BJ (cell line): ENCODE measurements around the gene DPM1. TPM values are rescaled to one million over a fixed set of nuclear protein-coding genes. Genes with fewer than 3 reads are reported as not detected.

Experiments used
- CTCF ChIA-PET: fragments of 350-600 bp; formaldehyde crosslinking; extraction: SDS; loops from one replicate; lab custom pipeline; 2021; ENCODE audit warnings: antibody characterized with exemption, inconsistent platforms; lab: Yijun Ruan, JAX
- POLR2A ChIA-PET: fragments of 300-600 bp; sonication (Branson Sonifier 250); formaldehyde crosslinking; extraction: SDS; loops from one replicate; lab custom pipeline; 2021; ENCODE audit warnings: antibody characterized with exemption; lab: Charles Lee
- DNase-seq: peaks from one replicate; pipeline ENCODE4 v3.0.0-alpha.2; 2011; ENCODE audit warnings: low read depth
- H3K27me3 ChIP-seq: 2 replicates; pipeline ENCODE4 v1.6.0; 2011; ENCODE audit warnings: low read length; ENCODE audit not compliant: control insufficient read depth, insufficient read depth
- H3K36me3 ChIP-seq: 2 replicates; pipeline ENCODE4 v1.5.1; 2011; ENCODE audit warnings: low read length; ENCODE audit not compliant: control insufficient read depth, insufficient read depth
- H3K4me3 ChIP-seq: 2 replicates; pipeline ENCODE4 v1.5.1; 2011; ENCODE audit warnings: low read depth, mild to moderate bottlenecking, control low read depth, low read length
- CTCF ChIP-seq: IDR thresholded peaks from 2 replicates; pipeline ENCODE4 v1.5.1; 2011; ENCODE audit warnings: low read depth, mild to moderate bottlenecking, control low read depth, inconsistent platforms, low read length, moderate library complexity; ENCODE audit not compliant: insufficient read depth
- polyA plus RNA-seq: library from polyadenylated mRNA; depleted of rRNA; stranded (reverse); fragments of >200 nt; gene quantifications from 2 replicates; pipeline ENCODE4 v1.2.3, GENCODE V29; 2011

DPM1 gene
- polyA plus RNA-seq, 1 experiment, result 35.4 TPM

- CTCF ChIA-PET, result interaction anchor here (0.7 to 0.8 kb wide), 2 partner anchors 8 to 175 kb away, joined by 3 read pairs; partner anchors contain the start of gene BCAS4
- no peak for TF ChIP-seq CTCF
- no peak for DNase-seq
- POLR2A ChIA-PET, result no interaction called here
- Histone ChIP-seq H3K4me3 (no peak overlapping the region), H3K27me3 (peaks cover 6% of the 10 kb centered on the region), H3K36me3 (no peaks in the 10 kb centered on the region)
Measured at GRCh38 chr20:50969435-50969834, 11.1 kb upstream of the DPM1 start.

- H3K27me3 ChIP-seq, result peaks cover 6% of the 10 kb centered on the region
- DNase-seq, result no peak
- no peaks in the 10 kb centered on the region for H3K36me3 ChIP-seq
- TF ChIP-seq CTCF, result no peak
- H3K4me3 ChIP-seq, result no peak overlapping the region
- ChIA-PET POLR2A (no interaction called here), CTCF (interaction anchor here (0.7 to 1.1 kb wide), 2 partner anchors 10 to 13 kb away, joined by 3 to 4 read pairs; partner anchors contain the start of genes DPM1 and MOCS3)
Measured at GRCh38 chr20:50968289-50968688, 10.0 kb upstream of the DPM1 start.

GRCh38 chr20:50967586-50967985, 9.3 kb upstream of the DPM1 start:
- CTCF ChIA-PET, result interaction anchor here (0.7 to 1.1 kb wide), 3 partner anchors 9 to 38 kb away, joined by 3 to 4 read pairs (median 3); partner anchors contain the start of genes DPM1 and MOCS3
- POLR2A ChIA-PET, result no interaction called here
- Histone ChIP-seq H3K36me3 (no peaks in the 10 kb centered on the region), H3K4me3 (no peak overlapping the region), H3K27me3 (peaks cover 6% of the 10 kb centered on the region)
- DNase-seq, result no peak
- no peak for TF ChIP-seq CTCF

GRCh38 chr20:50959543-50960126, 1.3 kb upstream of the DPM1 start:
- DNase-seq, result no peak
- ChIA-PET POLR2A (no interaction called here), CTCF (interaction anchor here (1.1 to 1.7 kb wide), 3 partner anchors 14 to 169 kb away, joined by 4 to 7 read pairs (median 4); no protein-coding TSS in a partner anchor)

More at GRCh38 chr20:50959543-50960126, 1.3 kb upstream of the DPM1 start:
- H3K36me3 ChIP-seq, result peaks cover 2% of the 10 kb centered on the region; the same call in 1 of the 2 replicates
- peak overlapping the region; percentile 92 for H3K4me3 ChIP-seq
- no peaks in the 10 kb centered on the region for H3K27me3 ChIP-seq
- no peak for TF ChIP-seq CTCF
